Esophagus squamous epithelium (tissue), 5 donors: Measurements from ENCODE around the gene BBS9. TPM values are rescaled to one million over a fixed set of nuclear protein-coding genes. Genes with fewer than 3 reads are reported as not detected.
"Not testable (repeated sequence)": the region's sequence is repeated elsewhere in the genome, so short reads cannot be mapped to it uniquely, and the experiment has no call there.

Experiments
- DNase-seq: peaks from one replicate; lab custom pipeline; 2025; lab: John Stamatoyannopoulos, UW
- H3K27ac ChIP-seq, 4 donors: fragments of 200-600 bp; sonication (generic); one replicate each; pipeline ENCODE4 v1.5.1; 2016 to 2019; ENCODE audit warnings: mild to moderate bottlenecking in 1 of 4
- H3K27me3 ChIP-seq, 4 donors: fragments of 200-600 bp; sonication (generic); 1 replicate in 3 of 4; 2 replicates in 1 of 4; pipeline versions ENCODE4 v1.5.1 to v1.6.0; 2017 to 2021; ENCODE audit warnings: antibody characterized with exemption in 1 of 4
- H3K36me3 ChIP-seq, 3 donors: fragments of 200-600 bp; sonication (generic); one replicate each; pipeline ENCODE4 v1.5.1; 2016 to 2019
- H3K4me1 ChIP-seq, 3 donors: fragments of 200-600 bp; sonication (generic); one replicate each; pipeline ENCODE4 v1.5.1; 2017 to 2019
- H3K4me3 ChIP-seq, 4 donors: fragments of 200-600 bp; sonication (generic); 1 replicate in 3 of 4; 2 replicates in 1 of 4; pipeline ENCODE4 v1.5.1; 2016 to 2019; ENCODE audit warnings: mild to moderate bottlenecking in 2 of 4, moderate library complexity in 1 of 4
- H3K9me3 ChIP-seq, 3 donors: fragments of 200-600 bp; sonication (generic); one replicate each; pipeline ENCODE4 v1.5.1; 2016 to 2019
- CTCF ChIP-seq, 6 experiments: fragments of 450-650 bp in 4 of 6; fragments of 200-600 bp in 2 of 6; sonication (generic) in 2 of 6; IDR thresholded peaks; one replicate each; pipeline ENCODE4 v1.5.1; 2016 to 2019; ENCODE audit warnings: antibody characterized with exemption in 6 of 6, mild to moderate bottlenecking in 4 of 6, moderate library complexity in 4 of 6
- POLR2A ChIP-seq, 4 donors: fragments of 450-650 bp; IDR thresholded peaks; one replicate each; pipeline ENCODE4 v1.6.1; 2017; ENCODE audit warnings: antibody characterized with exemption in 4 of 4, mild to moderate bottlenecking in 4 of 4, moderate library complexity in 3 of 4
- WGBS, 2 donors: methylation state at CpG; one replicate each; pipeline ENCODE4 v1.1.5; 2018; 5-methylcytosine and 5-hydroxymethylcytosine counted together
- intact Hi-C: fragments of 100-400 bp; cut with DNase I; formaldehyde crosslinking; loops from one replicate; pipeline ENCODE4 v1.15.0; 2022
- total RNA-seq, 4 donors: library from RNA; depleted of rRNA; stranded (reverse); fragments of >200 nt; gene quantifications; one replicate each; pipeline ENCODE4 v1.1.0, GENCODE V29; 2016
- donor health status: DM: yes; HTN: yes; CAD: no.

BBS9 gene
- total RNA-seq, 4 donors from 2014 or later = 4.8 to 16.8 (median 7.6) TPM

GRCh38 chr7:33504266-33504665, 374.9 kb downstream of the BBS9 start:
- Histone ChIP-seq H3K36me3 (no peaks in the 10 kb centered on the region), H3K4me1 (peaks cover 0 to 26% (median 0%) of the 10 kb centered on the region in 3 donors), H3K27ac (no peak overlapping the region), H3K9me3 (no peaks in the 10 kb centered on the region), H3K27me3 (no peaks in the 10 kb centered on the region), H3K4me3 (no peak overlapping the region)
- TF ChIP-seq CTCF (IDR thresholded peaks at IDR 0.05) (no peak), POLR2A (IDR thresholded peaks at IDR 0.05) (no peak)
- no peak for DNase-seq
- 87 to 92% methylated on average over 6 of the region's 6 CpGs for WGBS, 2 donors
- intact Hi-C loops = no loop called here

GRCh38 chr7:33509206-33509605, 379.8 kb downstream of the BBS9 start:
- Histone ChIP-seq H3K27ac (no peak overlapping the region), H3K4me1 (no peaks in the 10 kb centered on the region), H3K9me3 (no peaks in the 10 kb centered on the region), H3K36me3 (no peaks in the 10 kb centered on the region), H3K27me3 (no peaks in the 10 kb centered on the region), H3K4me3 (no peak overlapping the region)
- no peak for DNase-seq
- intact Hi-C loops = no loop called here
- WGBS, 2 donors = 90 to 95% methylated on average over 3 of the region's 3 CpGs
- TF ChIP-seq CTCF (IDR thresholded peaks at IDR 0.05) (no peak), POLR2A (IDR thresholded peaks at IDR 0.05) (no peak)

DNA sequence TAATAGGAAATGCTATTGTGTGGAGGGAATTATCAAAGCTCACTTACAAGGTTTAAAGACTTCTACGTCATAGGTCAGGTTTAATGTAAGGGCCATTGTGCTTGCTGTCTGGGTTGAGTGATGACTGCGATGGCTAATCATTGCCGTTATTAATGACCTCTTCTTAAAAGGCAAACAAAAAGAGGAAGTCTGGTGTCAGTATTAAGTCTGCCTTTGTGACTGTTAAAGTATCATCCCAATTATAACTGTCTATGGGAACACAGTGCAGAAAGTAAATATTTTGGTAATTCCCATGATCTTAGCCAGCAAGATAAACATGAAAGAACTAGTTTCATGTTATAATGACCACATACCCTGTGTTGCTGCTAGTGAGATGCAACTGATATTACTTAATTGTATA, 382.4 kb downstream of the BBS9 start:
- DNase-seq = no peak
- no peak overlapping the region for H3K27ac ChIP-seq
- no peaks in the 10 kb centered on the region for H3K27me3 ChIP-seq
- no peaks in the 10 kb centered on the region for H3K9me3 ChIP-seq
- H3K36me3 ChIP-seq = no peaks in the 10 kb centered on the region
- 53 to 62% methylated on average over 3 of the region's 3 CpGs for WGBS, 2 donors
- intact Hi-C loops = no loop called here
- no peak overlapping the region for H3K4me3 ChIP-seq
- no peak for TF ChIP-seq CTCF (IDR thresholded peaks at IDR 0.05)
- TF ChIP-seq POLR2A (IDR thresholded peaks at IDR 0.05) = no peak
- no peaks in the 10 kb centered on the region for H3K4me1 ChIP-seq

- intact Hi-C loops = no loop called here
- no peak overlapping the region for H3K4me3 ChIP-seq
- DNase-seq = no peak
- no peaks in the 10 kb centered on the region for H3K27me3 ChIP-seq
- no peak for TF ChIP-seq CTCF (IDR thresholded peaks at IDR 0.05)
- TF ChIP-seq POLR2A (IDR thresholded peaks at IDR 0.05) = no peak
- no peaks in the 10 kb centered on the region for H3K9me3 ChIP-seq
- WGBS, 2 donors = 68 to 79% methylated on average over 1 of the region's 1 CpG
- H3K36me3 ChIP-seq = no peaks in the 10 kb centered on the region
- no peak overlapping the region for H3K27ac ChIP-seq
- H3K4me1 ChIP-seq = no peaks in the 10 kb centered on the region
Measured at GRCh38 chr7:33516568-33516967, 387.2 kb downstream of the BBS9 start.

DNA sequence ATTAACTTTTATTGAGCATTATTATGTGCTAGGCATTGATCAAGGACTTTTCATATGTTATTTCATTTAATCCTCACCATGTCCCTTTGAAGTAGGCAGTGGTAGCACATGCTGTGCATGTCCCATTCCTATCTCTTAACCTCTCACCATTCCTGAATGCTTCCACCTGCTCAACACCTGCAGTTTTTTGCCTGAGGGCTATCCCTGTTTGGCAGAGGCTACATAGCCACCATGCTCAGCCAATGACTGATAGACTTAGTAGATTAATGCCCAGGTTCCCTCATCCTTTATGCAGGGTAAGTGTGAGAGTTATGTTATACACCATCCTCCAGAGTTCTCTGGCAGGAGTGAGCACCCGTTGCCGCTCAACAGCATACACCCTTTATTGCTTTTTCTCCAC, 387.8 kb downstream of the BBS9 start:
- 95% methylated on average over 2 of the region's 2 CpGs for WGBS, 2 donors
- DNase-seq = no peak
- H3K36me3 ChIP-seq = no peaks in the 10 kb centered on the region
- no peak overlapping the region for H3K27ac ChIP-seq
- no peaks in the 10 kb centered on the region for H3K27me3 ChIP-seq
- TF ChIP-seq POLR2A (IDR thresholded peaks at IDR 0.05) = no peak
- no peaks in the 10 kb centered on the region for H3K9me3 ChIP-seq
- intact Hi-C loops = no loop called here
- no peak overlapping the region for H3K4me3 ChIP-seq
- no peaks in the 10 kb centered on the region for H3K4me1 ChIP-seq

- peak overlapping the region in 2 of 4 donors; percentile 21 to 32 for H3K4me3 ChIP-seq
- H3K4me1 ChIP-seq, intact Hi-C loops, H3K27ac ChIP-seq, H3K27me3 ChIP-seq, H3K9me3 ChIP-seq, H3K36me3 ChIP-seq, DNase-seq: not testable (repeated sequence)
- no CpG with 5 or more reads among the region's 9 CpGs for WGBS, 2 donors
Measured at GRCh38 chr7:33527008-33527407, 397.6 kb downstream of the BBS9 start.

- 54 to 62% methylated on average over 7 to 9 of the region's 10 CpGs for WGBS, 2 donors
- intact Hi-C loops, H3K27ac ChIP-seq, H3K9me3 ChIP-seq, DNase-seq, H3K27me3 ChIP-seq, H3K36me3 ChIP-seq, H3K4me1 ChIP-seq: not testable (repeated sequence)
- H3K4me3 ChIP-seq = peak overlapping the region in 2 of 4 donors; percentile 21 to 32
Measured at GRCh38 chr7:33527613-33528012, 398.2 kb downstream of the BBS9 start.
